ENCODE results near the gene OTUD5. TPM values are rescaled to one million over a fixed set of nuclear protein-coding genes. Genes with fewer than 3 reads are reported as not detected.
A peak's percentile ranks its signal among the peaks of the same experiment; 100 is the strongest.

Gene OTUD5
- polyA plus RNA-seq, 10 donors: 31.5 to 41.9 (median 34.9) TPM

DNA sequence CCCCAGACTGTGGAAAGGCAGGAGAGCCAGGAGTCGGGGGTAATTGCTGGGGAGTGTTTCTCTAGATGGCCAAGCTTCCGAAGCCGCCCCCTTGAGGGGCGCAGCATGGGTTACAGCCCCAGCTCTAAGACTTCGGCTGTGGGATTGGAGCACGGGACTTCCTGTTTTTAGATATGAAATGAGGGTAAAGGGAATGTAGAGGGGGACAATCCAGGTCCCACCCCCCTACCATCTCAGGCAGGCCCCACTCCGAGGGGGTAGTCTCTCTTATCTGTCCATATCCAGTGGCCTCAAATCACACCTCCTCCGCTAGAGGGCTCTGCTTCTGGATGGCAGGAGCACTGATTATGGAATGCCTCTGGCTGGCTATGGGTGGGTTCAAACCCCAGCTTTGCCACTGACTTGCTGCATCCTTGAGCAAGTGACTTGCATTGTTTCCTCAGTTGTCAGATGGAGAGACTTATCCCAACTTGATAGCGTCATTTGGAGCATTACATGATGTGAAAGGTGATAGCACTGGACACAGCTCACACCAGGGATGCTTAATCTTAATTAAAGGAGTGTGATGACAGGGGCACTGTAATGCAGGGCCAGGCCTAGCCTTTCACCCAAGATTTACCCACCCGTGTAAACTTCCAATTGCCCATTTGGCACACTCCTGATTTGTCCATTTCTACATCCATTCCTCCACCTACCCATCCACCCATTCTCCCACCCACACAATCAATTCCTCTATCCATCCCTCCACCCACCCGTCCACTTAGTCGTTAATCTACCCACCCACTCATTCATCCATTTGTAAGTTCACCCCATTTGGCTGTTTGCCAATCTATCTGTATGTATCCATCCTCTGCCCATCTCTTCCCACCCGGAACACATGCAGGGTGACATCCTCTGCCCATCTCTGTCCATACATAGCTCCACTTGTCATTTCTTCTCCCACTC, 15.1 kb upstream of the OTUD5 start:
- peak in 2 of 3 donors; percentile 18 to 40 for DNase-seq

GRCh38 chrX:48971249-48972219, 14.1 kb upstream of the OTUD5 start, which contains the start of gene KCND1:
KCND1 (minus strand) TSS chrX:48971844; CDS start chrX:48970271, 1,573 bp downstream.
- peak in 2 of 3 donors; percentile 38 to 53 for DNase-seq

- no peak for DNase-seq
Measured at GRCh38 chrX:48969471-48969870, 12.1 kb upstream of the OTUD5 start.

- no peak for DNase-seq
Measured at GRCh38 chrX:48968377-48968776, 11.0 kb upstream of the OTUD5 start.

DNA sequence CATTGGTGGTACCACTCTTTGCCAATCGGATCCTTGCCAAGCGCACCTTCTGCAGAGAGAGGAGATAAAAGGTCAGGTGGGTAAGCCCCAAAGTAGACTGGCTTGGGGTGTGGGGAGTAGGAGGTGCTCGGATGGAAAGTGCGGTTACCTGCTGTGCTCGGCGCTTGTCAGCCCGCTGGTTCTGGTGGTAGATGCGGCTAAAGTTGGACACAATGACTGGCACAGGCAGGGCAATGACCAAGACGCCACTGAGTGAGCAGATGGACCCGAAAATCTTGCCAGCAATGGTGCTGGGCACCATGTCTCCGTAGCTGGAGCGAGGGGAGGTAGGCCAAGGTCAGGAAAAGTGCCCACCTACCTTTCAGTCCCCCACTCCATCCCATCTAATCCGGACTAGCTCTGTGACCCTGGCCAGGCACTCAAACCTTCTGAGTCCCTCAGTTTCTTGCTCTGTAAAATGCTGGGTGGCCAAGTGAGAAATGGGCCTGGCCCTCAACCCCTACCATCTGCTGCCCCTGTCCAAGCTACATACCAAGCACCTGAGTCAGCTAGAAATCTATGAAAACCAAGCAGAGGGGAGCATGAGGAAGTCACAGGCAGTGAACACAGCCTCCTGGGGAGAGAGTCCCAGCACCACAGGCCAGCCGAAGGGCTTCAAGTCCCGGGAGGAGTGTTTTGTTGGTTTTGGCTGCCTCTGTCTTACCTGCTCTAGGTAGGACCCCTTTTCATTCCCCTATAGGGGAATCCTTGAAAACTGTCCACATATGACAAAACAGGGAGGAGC, 9.6 kb upstream of the OTUD5 start:
- no peak for DNase-seq

DNA sequence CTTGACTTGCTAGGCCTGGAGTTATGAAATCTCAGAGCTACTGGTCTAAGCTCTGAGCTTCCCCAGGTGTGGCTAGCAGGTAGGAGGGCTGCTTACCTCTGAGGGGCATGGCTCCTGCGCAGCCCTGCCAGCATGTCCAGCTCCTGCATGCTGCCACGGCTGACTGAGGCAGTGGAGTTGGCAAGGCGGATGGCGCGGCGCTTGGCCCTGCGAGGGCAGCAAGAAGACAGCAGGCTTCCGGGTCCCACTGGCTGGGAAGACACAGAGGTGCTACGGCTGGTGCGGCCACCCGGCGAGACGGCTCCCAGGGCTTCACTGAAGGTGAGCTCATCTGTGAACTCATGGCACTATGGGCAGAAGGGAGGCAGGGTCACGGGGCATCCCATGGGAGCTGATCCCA, 8.6 kb upstream of the OTUD5 start:
- DNase-seq: no peak

- DNase-seq: peak in 1 of 3 donors; percentile 39
Measured at GRCh38 chrX:48961585-48962091, 4.2 kb upstream of the OTUD5 start.

DNA sequence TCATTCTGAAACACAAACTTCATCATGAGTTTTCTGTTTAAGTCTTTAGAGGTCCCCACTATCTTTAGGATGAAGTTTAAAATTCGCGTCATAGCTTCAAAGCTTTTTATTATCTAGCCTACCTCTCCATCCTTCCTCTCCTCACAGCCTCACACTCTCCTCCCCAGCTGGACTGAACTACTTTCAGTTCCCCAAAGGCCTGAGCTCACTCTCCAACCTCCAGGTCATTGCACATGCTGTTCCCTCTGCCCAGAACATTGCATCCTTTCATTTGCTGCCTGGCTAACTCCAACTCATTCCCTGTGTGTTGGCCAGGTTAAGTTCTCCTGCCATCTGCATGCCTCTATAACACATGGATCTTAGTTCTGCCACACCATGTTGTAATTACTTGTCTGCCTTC, 2.9 kb upstream of the OTUD5 start:
- no peak for DNase-seq

DNA sequence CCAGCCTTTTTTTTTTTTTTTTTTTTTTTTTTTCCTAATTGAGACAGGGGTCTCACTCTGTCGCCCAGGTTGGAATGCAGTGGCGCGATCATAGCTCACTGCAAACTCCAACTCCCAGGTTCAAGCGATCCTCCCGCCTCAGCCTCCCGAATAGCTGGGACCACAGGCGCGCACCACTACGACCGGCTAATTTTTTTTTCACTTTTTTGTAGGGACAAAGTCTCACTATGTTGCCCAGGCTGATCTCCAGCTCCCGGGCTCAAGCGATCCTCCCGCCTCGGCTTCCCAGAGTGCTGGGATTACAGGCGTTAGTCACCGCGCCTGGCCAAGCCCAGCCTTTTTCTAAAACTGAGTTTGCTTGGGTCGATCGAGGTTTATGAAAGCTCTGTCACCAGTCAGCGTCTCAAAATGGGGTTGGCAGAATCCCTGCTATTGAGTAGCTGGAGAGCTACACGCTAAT, 1.3 kb upstream of the OTUD5 start:
- peak; percentile 33 to 76 (median 38) for DNase-seq

DNA sequence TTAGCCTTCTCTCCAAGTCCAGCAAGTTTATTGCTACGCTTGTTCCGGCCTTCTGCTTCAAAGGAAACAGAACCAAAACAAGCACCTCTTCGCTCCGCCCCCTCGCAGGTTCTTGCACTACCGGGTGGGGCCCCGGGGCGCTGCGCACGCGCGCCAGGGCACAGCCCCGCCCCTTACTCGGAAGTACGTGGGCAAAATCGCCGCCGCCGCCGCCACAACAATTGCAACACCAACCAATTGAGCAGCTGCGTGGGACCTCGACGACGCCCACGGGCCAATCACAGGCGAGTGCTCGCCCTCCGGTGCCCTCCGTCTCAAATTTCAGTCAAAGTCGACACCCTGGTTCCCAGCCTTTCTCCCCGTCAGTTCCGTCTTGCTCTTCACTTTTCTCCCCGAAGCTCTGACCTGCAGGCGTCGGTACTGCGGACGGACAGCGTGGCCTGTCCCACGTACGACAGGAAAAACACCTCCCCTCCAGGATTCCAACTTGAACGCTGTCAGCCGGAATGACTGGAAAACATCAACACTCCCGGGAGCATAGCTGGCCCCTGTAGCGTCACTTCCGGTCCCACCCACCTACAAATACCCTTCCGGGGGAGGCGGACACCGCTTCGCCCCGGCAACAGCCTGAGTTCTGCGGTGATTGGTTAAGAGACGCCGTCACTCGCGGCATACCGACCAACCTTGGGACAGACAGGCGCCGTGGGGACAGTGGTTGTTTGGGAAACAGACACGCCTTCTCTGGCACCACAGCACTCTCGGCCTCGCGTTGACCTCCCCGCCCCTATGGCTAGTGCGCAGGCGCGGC, 624 bp upstream of the OTUD5 start:
- peak; percentile 95 to 98 (median 98) for DNase-seq

GRCh38 chrX:48956728-48957414, 536 bp downstream of the OTUD5 start:
- no peak for DNase-seq

- no peak for DNase-seq
Measured at GRCh38 chrX:48948589-48948988, 8.8 kb downstream of the OTUD5 start.

DNA sequence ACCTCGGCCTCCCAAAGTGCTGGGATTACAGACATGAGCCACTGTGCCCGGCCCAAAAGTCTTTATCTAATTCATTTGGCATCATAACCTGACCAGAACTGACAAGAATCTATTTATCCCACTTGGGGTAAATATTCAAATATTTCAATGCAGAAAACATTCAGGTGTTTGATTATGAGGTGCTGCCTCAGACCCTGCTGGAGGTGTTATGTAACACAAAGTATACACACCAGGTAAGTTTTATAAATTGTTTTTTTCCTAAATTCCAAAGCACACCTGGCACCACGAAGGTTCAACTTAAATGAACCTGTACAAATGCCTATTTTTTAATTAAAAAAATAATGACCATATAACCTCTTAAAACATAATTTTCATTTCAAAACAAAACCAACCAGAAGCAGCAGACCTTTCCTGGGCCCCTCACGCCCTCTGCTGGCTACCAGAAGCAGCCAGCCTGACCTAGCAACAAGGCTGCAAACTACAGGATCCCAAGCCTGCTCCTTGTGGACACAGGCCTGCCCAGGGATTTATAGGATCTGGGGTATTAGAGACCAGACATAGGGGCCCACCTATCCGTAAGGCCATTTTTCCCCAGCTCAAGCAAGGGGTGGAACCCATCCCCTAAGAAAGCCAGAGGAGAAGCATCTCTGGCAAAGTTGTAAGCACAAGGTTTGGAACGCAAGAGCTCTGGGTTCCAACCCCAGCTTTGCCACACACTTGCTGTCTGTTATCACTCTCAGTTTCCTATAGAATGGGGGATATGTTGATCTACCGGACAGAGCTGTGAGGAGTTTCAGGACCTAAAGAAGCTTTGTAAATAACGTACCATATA, 11.7 kb downstream of the OTUD5 start:
- peak; percentile 7 to 59 (median 40) for DNase-seq

DNA sequence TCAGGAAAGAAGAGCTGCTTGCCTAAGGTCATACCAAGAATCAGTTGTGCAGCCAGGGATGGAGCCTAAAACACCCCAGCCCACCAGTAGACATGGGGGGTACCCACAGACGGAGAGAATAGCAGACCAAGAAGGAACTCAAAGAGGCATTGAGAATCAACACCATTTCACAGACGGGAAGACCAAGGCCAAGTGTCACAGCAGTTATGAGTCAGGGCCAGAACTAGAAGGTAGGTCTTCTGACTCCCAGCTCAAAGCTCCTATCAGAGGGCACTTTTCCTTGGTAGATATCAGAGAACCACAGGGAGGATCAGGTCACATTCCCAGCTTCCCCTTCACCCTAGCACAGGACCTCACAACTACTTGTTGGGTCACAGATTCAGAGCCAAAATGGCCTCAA, 14.5 kb downstream of the OTUD5 start:
- DNase-seq: no peak

- DNase-seq: no peak
Measured at GRCh38 chrX:48940404-48940955, 16.9 kb downstream of the OTUD5 start.

DNA sequence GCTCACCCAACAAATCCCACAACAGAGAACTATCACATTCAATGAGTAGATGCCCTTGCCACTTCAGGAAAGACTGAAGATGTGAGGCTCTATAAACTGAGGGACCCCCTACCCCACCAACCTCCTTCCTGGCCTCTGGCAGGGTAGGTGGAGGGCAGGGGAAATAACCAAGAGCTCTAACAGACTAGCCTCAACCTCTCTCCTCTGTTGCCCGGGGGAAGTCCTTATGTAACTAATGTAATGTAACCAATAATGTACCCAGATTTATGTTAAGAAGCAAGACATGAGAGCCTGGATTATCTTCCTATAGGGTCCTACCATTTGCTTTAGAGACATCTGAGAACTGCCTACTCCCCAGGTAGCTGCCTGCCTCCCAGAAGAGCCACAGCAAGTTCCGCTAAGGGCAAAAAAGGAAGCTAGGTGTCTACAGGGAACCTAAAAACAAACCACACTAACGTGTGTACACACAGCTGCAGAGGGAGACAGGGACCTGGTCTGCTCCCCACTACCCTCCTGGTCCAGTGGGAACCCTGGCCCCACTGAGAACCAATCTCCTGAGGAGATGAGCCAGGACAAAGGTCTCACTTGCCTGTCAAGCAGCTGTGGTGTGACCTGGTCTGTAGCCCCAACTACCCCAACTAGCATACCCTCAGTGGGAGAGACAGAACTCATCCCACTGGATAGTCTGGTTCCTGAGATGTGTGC, 17.7 kb downstream of the OTUD5 start:
- no peak for DNase-seq

DNA sequence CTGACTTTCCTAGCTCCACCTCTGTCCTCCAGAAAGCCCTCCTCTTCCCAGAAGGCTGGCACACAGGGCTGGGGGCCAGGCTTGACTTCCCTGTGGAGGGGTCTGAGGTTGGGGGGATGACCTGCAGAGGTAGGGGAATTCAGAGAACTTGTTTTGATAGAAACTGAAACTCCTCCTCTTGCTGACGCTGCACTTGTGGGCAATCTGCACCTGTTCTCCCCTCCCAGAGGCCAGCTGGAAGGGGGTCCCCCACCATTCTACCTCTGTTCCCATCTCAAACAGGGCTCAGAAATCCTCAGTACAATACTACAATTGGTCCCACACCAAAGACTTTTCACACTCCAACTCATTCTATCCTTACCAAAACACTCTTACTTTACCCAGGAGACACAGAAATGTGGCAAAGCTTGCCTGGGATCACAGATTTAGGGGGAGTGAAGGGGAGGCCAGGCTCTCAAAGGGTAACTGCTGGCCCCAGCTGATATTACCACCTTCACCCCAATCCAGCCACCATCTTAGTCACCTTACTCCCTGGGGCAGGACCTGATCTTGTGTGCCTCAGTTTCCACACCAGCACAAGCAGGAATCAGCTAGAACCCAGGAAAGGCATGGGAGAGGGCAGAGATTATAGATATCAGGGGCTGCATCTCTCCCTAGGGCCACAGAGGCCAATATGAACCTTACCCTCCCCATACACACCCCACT, 18.5 kb downstream of the OTUD5 start:
- no peak for DNase-seq

Measured in muscle of back (tissue), 11 donors.